B cell (primary cell): Measurements from ENCODE around the gene NHSL2.

ENCODE experiments used
- CTCF ChIP-seq: fragments of 200-600 bp; IDR thresholded peaks from one replicate; pipeline ENCODE4 v1.8.0; 2022; ENCODE audit warnings: antibody characterized with exemption, mild to moderate bottlenecking
- EZH2 ChIP-seq: IDR thresholded peaks from 2 replicates; pipeline ENCODE4 v1.6.1; 2012; ENCODE audit warnings: borderline replicate concordance, low read depth, mild to moderate bottlenecking, moderate library complexity, low read length; ENCODE audit not compliant: insufficient read depth, poor library complexity, severe bottlenecking

- no peak for TF ChIP-seq CTCF
- TF ChIP-seq EZH2: no peak
Measured at GRCh38 chrX:72141372-72142004, 230.8 kb downstream of the NHSL2 start.
